ENCODE results near the gene KRTAP9-3. TPM values are rescaled to one million over a fixed set of nuclear protein-coding genes. Genes with fewer than 3 reads are reported as not detected.
"Not testable (repeated sequence)": the region's sequence is repeated elsewhere in the genome, so short reads cannot be mapped to it uniquely, and the experiment has no call there.

KRTAP9-3 gene
- total RNA-seq: not detected

- not testable (repeated sequence) for DNase-seq (ENCODE audit: low spot score in 2 of 2); H3K27me3 ChIP-seq; H3K36me3 ChIP-seq; H3K4me3 ChIP-seq; H3K27ac ChIP-seq; H3K9me3 ChIP-seq; H3K4me1 ChIP-seq
- 100% methylated on average over 1 of the region's 1 CpG for WGBS, 2 donors
These were observed at the start of gene KRTAP9-3 for GRCh38 chr17:41232399-41233105. TSS of gene KRTAP9-3 (plus strand) at chr17:41232449. CDS start at chr17:41232502, 53 bp downstream.

GRCh38 chr17:41184480-41184961 lies 47.7 kb upstream of the KRTAP9-3 start, which contains the start of gene KRTAP4-1:
TSS of gene KRTAP4-1 (minus strand) at chr17:41184911. CDS start at chr17:41184854, 57 bp downstream.
- H3K9me3 ChIP-seq: peaks cover 0 to 7% (median 0%) of the 10 kb centered on the region in 4 donors
- DNase-seq (ENCODE audit: low spot score in 2 of 2): no peak
- no peak within 1 kb of the TSS for H3K4me3 ChIP-seq
- H3K4me1 ChIP-seq: no peaks in the 10 kb centered on the region
- H3K36me3 ChIP-seq: no peaks in the 10 kb centered on the region
- TF ChIP-seq POLR2A (IDR thresholded peaks at IDR 0.05): no peak
- TF ChIP-seq CTCF (IDR thresholded peaks at IDR 0.05): no peak
- TF ChIP-seq EP300 (IDR thresholded peaks at IDR 0.05): no peak
- 73 to 74% methylated on average over 7 to 9 of the region's 9 CpGs for WGBS, 2 donors
- no peak within 1 kb of the TSS for H3K27ac ChIP-seq
- no peaks in the 10 kb centered on the region for H3K27me3 ChIP-seq

- 61 to 76% methylated on average over 1 of the region's 1 CpG for WGBS, 2 donors
- no peak for DNase-seq (ENCODE audit: low spot score in 2 of 2)
- Histone ChIP-seq H3K9me3 (peaks cover 0 to 7% (median 0%) of the 10 kb centered on the region in 4 donors), H3K36me3 (no peaks in the 10 kb centered on the region), H3K27me3 (no peaks in the 10 kb centered on the region), H3K4me3 (no peak overlapping the region), H3K4me1 (no peaks in the 10 kb centered on the region), H3K27ac (no peak overlapping the region)
- TF ChIP-seq POLR2A (IDR thresholded peaks at IDR 0.05): no peak
- no peak for TF ChIP-seq CTCF (IDR thresholded peaks at IDR 0.05)
- TF ChIP-seq EP300 (IDR thresholded peaks at IDR 0.05): no peak
These were observed 47.2 kb upstream of the KRTAP9-3 start for GRCh38 chr17:41185001-41185400.

- H3K9me3 ChIP-seq: peaks cover 0 to 7% (median 0%) of the 10 kb centered on the region in 4 donors
- TF ChIP-seq POLR2A (IDR thresholded peaks at IDR 0.05) (no peak), CTCF (IDR thresholded peaks at IDR 0.05) (no peak), EP300 (IDR thresholded peaks at IDR 0.05) (no peak)
- no peak for DNase-seq (ENCODE audit: low spot score in 2 of 2)
These were observed 45.4 kb upstream of the KRTAP9-3 start for GRCh38 chr17:41186872-41187271.

GRCh38 chr17:41189837-41190318 lies 42.4 kb upstream of the KRTAP9-3 start, which contains the start of gene KRTAP9-1:
TSS of gene KRTAP9-1 (plus strand) at chr17:41189887. CDS start at chr17:41189887, 0 bp downstream.
- WGBS, 2 donors: 89 to 100% methylated on average over 1 of the region's 1 CpG

More at GRCh38 chr17:41186872-41187271, 45.4 kb upstream of the KRTAP9-3 start:
- H3K4me3 ChIP-seq: no peak overlapping the region
- H3K27me3 ChIP-seq: no peaks in the 10 kb centered on the region
- no peaks in the 10 kb centered on the region for H3K36me3 ChIP-seq
- 90 to 92% methylated on average over 2 of the region's 2 CpGs for WGBS, 2 donors
- H3K27ac ChIP-seq: no peak overlapping the region
- no peaks in the 10 kb centered on the region for H3K4me1 ChIP-seq

GRCh38 chr17:41190328-41190727 lies 41.9 kb upstream of the KRTAP9-3 start:
- no peak overlapping the region for H3K27ac ChIP-seq
- no peaks in the 10 kb centered on the region for H3K9me3 ChIP-seq
- H3K4me3 ChIP-seq: no peak overlapping the region
- no peak for DNase-seq (ENCODE audit: low spot score in 2 of 2)
- no peaks in the 10 kb centered on the region for H3K36me3 ChIP-seq
- H3K27me3 ChIP-seq: no peaks in the 10 kb centered on the region
- WGBS, 2 donors: 83 to 98% methylated on average over 2 to 3 of the region's 3 CpGs
- H3K4me1 ChIP-seq: no peaks in the 10 kb centered on the region
- no peak for TF ChIP-seq POLR2A (IDR thresholded peaks at IDR 0.05)
- no peak for TF ChIP-seq CTCF (IDR thresholded peaks at IDR 0.05)
- TF ChIP-seq EP300 (IDR thresholded peaks at IDR 0.05): no peak

More at GRCh38 chr17:41189837-41190318, 42.4 kb upstream of the KRTAP9-3 start, which contains the start of gene KRTAP9-1:
- DNase-seq (ENCODE audit: low spot score in 2 of 2); H3K9me3 ChIP-seq; H3K27me3 ChIP-seq; H3K4me1 ChIP-seq; H3K36me3 ChIP-seq; H3K27ac ChIP-seq; H3K4me3 ChIP-seq: not testable (repeated sequence)

All from tibial nerve (tissue), 4 donors.